DND-41 (cell line): ENCODE results near the gene USP4.

ENCODE experiments used
- EZH2 ChIP-seq: IDR thresholded peaks from 3 replicates; pipeline ENCODE4 v1.6.1; 2012; ENCODE audit warnings: borderline replicate concordance, low read depth, mild to moderate bottlenecking, moderate library complexity, low read length, inconsistent platforms; ENCODE audit not compliant: severe bottlenecking
- TF ChIP-seq, protein P1 (sequence below): IDR thresholded peaks from 2 replicates; pipeline ENCODE4 v1.5.1; 2012; ENCODE audit warnings: borderline replicate concordance, low read length, moderate library complexity, mild to moderate bottlenecking; ENCODE audit not compliant: poor library complexity, severe bottlenecking; ENCODE audit errors: extremely low read depth

DNA sequence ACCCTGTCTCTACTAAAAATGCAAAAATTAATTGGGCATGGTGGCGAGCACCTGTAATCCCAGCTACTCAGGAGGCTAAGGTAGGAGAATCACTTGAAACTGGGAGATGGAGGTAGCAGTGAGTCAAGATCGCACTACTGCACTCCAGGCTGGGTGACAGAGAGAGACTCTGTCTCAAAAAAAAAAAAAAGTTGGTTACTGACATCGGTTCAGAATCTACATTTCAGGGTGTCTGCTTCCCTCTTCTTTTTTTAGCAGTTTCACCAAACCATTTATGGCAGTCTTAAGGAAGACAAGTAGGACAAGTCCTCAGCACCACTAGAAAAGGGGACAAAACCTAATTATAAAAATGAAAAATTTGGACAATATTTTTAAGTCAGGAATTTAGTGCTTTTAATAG, 3.3 kb upstream of the USP4 start:
- TF ChIP-seq, protein P1, sequence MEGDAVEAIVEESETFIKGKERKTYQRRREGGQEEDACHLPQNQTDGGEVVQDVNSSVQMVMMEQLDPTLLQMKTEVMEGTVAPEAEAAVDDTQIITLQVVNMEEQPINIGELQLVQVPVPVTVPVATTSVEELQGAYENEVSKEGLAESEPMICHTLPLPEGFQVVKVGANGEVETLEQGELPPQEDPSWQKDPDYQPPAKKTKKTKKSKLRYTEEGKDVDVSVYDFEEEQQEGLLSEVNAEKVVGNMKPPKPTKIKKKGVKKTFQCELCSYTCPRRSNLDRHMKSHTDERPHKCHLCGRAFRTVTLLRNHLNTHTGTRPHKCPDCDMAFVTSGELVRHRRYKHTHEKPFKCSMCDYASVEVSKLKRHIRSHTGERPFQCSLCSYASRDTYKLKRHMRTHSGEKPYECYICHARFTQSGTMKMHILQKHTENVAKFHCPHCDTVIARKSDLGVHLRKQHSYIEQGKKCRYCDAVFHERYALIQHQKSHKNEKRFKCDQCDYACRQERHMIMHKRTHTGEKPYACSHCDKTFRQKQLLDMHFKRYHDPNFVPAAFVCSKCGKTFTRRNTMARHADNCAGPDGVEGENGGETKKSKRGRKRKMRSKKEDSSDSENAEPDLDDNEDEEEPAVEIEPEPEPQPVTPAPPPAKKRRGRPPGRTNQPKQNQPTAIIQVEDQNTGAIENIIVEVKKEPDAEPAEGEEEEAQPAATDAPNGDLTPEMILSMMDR = no peak
- TF ChIP-seq EZH2 = no peak
